HEK293 (cell line): ENCODE results near the gene ADAMTSL5.
A peak's percentile ranks its signal among the peaks of the same experiment; 100 is the strongest.

ENCODE experiments used
- CTCF ChIA-PET: fragments of 350-600 bp; formaldehyde crosslinking; extraction: SDS; loops from one replicate; lab custom pipeline; 2021; ENCODE audit warnings: antibody characterized with exemption; lab: Yijun Ruan, JAX
- POLR2A ChIA-PET: fragments of 300-600 bp; formaldehyde crosslinking; extraction: SDS; loops from one replicate; lab custom pipeline; 2020; ENCODE audit warnings: antibody characterized with exemption, inconsistent platforms; lab: Yijun Ruan, JAX
- H3K27ac ChIP-seq: fragments of 200-500 bp; sonication (Bioruptor generic); 2 replicates; pipeline ENCODE4 v1.5.1; 2014; ENCODE audit warnings: low read depth, low read length, control low read depth, inconsistent platforms; ENCODE audit errors: extremely low read depth
- H3K36me3 ChIP-seq, 2 experiments: fragments of 200-500 bp in 1 of 2; sonication (Bioruptor generic) in 1 of 2; 1 replicate in 1 of 2; 2 replicates in 1 of 2; pipeline ENCODE4 v1.5.1; 2014 to 2017; ENCODE audit warnings: inconsistent platforms in 2 of 2, low read length in 2 of 2; ENCODE audit not compliant: control insufficient read depth in 2 of 2, insufficient read depth in 1 of 2
- H3K4me1 ChIP-seq: fragments of 200-500 bp; sonication (Bioruptor generic); 2 replicates; pipeline ENCODE4 v1.5.1; 2014; ENCODE audit warnings: mild to moderate bottlenecking, low read length, inconsistent platforms; ENCODE audit not compliant: control insufficient read depth, insufficient read depth
- H3K4me3 ChIP-seq: 2 replicates; pipeline ENCODE4 v1.5.1; 2011; ENCODE audit warnings: low read depth, mild to moderate bottlenecking, control low read depth, low read length, moderate library complexity
- H3K9me3 ChIP-seq: fragments of 200-500 bp; sonication (Bioruptor generic); 2 replicates; pipeline ENCODE4 v1.5.1; 2014; ENCODE audit warnings: low read depth, low read length, inconsistent platforms; ENCODE audit not compliant: control insufficient read depth, insufficient read depth
- GLI2 ChIP-seq: fragments of 450-650 bp; formaldehyde crosslinking; IDR thresholded peaks from 2 replicates; pipeline ENCODE4; 2017; ENCODE audit warnings: missing biosample characterization, missing genetic modification characterization, low read depth, borderline replicate concordance
- GLIS2 ChIP-seq: fragments of 450-650 bp; formaldehyde crosslinking; IDR thresholded peaks from 2 replicates; pipeline ENCODE4 v1.5.1; 2016; ENCODE audit warnings: missing biosample characterization, missing genetic modification characterization
- KLF10 ChIP-seq: fragments of 450-650 bp; IDR thresholded peaks from 2 replicates; pipeline ENCODE4 v1.5.1; 2018; ENCODE audit warnings: missing biosample characterization, mild to moderate bottlenecking, missing genetic modification characterization
- KLF9 ChIP-seq: fragments of 450-650 bp; formaldehyde crosslinking; IDR thresholded peaks from 2 replicates; pipeline ENCODE4 v1.5.1; 2016; ENCODE audit warnings: missing biosample characterization, missing genetic modification characterization, low read depth
- SETDB1 ChIP-seq: IDR thresholded peaks from one replicate; pipeline ENCODE4 v1.6.1; 2017; ENCODE audit warnings: mild to moderate bottlenecking, low read length, moderate library complexity, mixed read lengths; ENCODE audit not compliant: insufficient read length
- SP3 ChIP-seq: fragments of 450-650 bp; formaldehyde crosslinking; IDR thresholded peaks from 2 replicates; pipeline ENCODE4 v1.5.1; 2016; ENCODE audit warnings: missing biosample characterization, missing genetic modification characterization
- WT1 ChIP-seq: fragments of 450-650 bp; formaldehyde crosslinking; IDR thresholded peaks from 2 replicates; pipeline ENCODE4 v1.5.1; 2016; ENCODE audit warnings: missing biosample characterization, missing genetic modification characterization
- ZBTB17 ChIP-seq: fragments of 450-650 bp; formaldehyde crosslinking; IDR thresholded peaks from 2 replicates; pipeline ENCODE4 v1.5.1; 2016; ENCODE audit warnings: missing biosample characterization, missing genetic modification characterization
- ZNF132 ChIP-seq: fragments of 450-650 bp; formaldehyde crosslinking; IDR thresholded peaks from 2 replicates; pipeline ENCODE4 v1.5.1; 2017; ENCODE audit warnings: missing biosample characterization, missing genetic modification characterization, borderline replicate concordance
- ZNF133 ChIP-seq: fragments of 450-650 bp; formaldehyde crosslinking; IDR thresholded peaks from 2 replicates; pipeline ENCODE4 v1.5.1; 2016; ENCODE audit warnings: missing biosample characterization, missing genetic modification characterization
- ZNF214 ChIP-seq: fragments of 450-650 bp; formaldehyde crosslinking; IDR thresholded peaks from 2 replicates; pipeline ENCODE4 v1.5.1; 2017; ENCODE audit warnings: missing biosample characterization, mild to moderate bottlenecking, missing genetic modification characterization, borderline replicate concordance
- ZNF274 ChIP-seq, 2 experiments: fragments of 200-500 bp in 1 of 2; fragments of 450-650 bp in 1 of 2; sonication (Bioruptor generic) in 1 of 2; formaldehyde crosslinking in 1 of 2; IDR thresholded peaks; 2 replicates each; pipeline versions ENCODE4 v1.5.1 to v1.6.1; 2014 to 2016; ENCODE audit warnings: borderline replicate concordance in 1 of 2, inconsistent platforms in 1 of 2, low read length in 1 of 2, missing biosample characterization in 1 of 2, missing genetic modification characterization in 1 of 2
- ZNF404 ChIP-seq: fragments of 450-650 bp; formaldehyde crosslinking; IDR thresholded peaks from 2 replicates; pipeline ENCODE4 v1.5.1; 2017; ENCODE audit warnings: missing biosample characterization, missing genetic modification characterization
- ZNF426 ChIP-seq: fragments of 450-650 bp; formaldehyde crosslinking; IDR thresholded peaks from 2 replicates; pipeline ENCODE4 v1.5.1; 2017; ENCODE audit warnings: missing biosample characterization, missing genetic modification characterization, mild to moderate bottlenecking, inconsistent platforms, moderate library complexity
- ZNF560 ChIP-seq: fragments of 450-650 bp; formaldehyde crosslinking; IDR thresholded peaks from 2 replicates; pipeline ENCODE4 v1.5.1; 2017; ENCODE audit warnings: missing biosample characterization, missing genetic modification characterization, borderline replicate concordance
- ZNF561 ChIP-seq: fragments of 450-650 bp; IDR thresholded peaks from 2 replicates; pipeline ENCODE4 v1.5.1; 2018; ENCODE audit warnings: missing biosample characterization, missing genetic modification characterization, borderline replicate concordance
- ZNF624 ChIP-seq: fragments of 450-650 bp; formaldehyde crosslinking; IDR thresholded peaks from 2 replicates; pipeline ENCODE4 v1.5.1; 2017; ENCODE audit warnings: missing biosample characterization, missing genetic modification characterization
- ZNF785 ChIP-seq: fragments of 450-650 bp; formaldehyde crosslinking; IDR thresholded peaks from 2 replicates; pipeline ENCODE4 v1.5.1; 2016; ENCODE audit warnings: missing biosample characterization, missing genetic modification characterization
- ZNF830 ChIP-seq: fragments of 450-650 bp; IDR thresholded peaks from 2 replicates; pipeline ENCODE4 v1.5.0; 2018; ENCODE audit warnings: missing biosample characterization, missing genetic modification characterization, low read depth, mild to moderate bottlenecking, moderate library complexity
- ZNF837 ChIP-seq: fragments of 450-650 bp; formaldehyde crosslinking; IDR thresholded peaks from 2 replicates; pipeline ENCODE4 v1.5.1; 2016; ENCODE audit warnings: missing biosample characterization, missing genetic modification characterization
- TF ChIP-seq, protein P1 (sequence below): fragments of 450-650 bp; formaldehyde crosslinking; conservative IDR thresholded peaks from 2 replicates; pipeline ENCODE4 v1.5.1; 2016; ENCODE audit warnings: low read depth, missing biosample characterization, missing genetic modification characterization
- TF ChIP-seq, protein P2 (sequence below): fragments of 450-650 bp; formaldehyde crosslinking; IDR thresholded peaks from 2 replicates; pipeline ENCODE4 v1.5.1; 2017; ENCODE audit warnings: missing biosample characterization, missing genetic modification characterization
- TF ChIP-seq, protein P3 (sequence below): fragments of 450-650 bp; formaldehyde crosslinking; IDR thresholded peaks from 2 replicates; pipeline ENCODE4 v1.5.1; 2016; ENCODE audit warnings: missing biosample characterization, missing genetic modification characterization
- TF ChIP-seq, protein P4 (sequence below): fragments of 450-650 bp; formaldehyde crosslinking; IDR thresholded peaks from 2 replicates; pipeline ENCODE4 v1.5.1; 2016; ENCODE audit warnings: missing biosample characterization, missing genetic modification characterization, low read depth
- TF ChIP-seq, protein P5 (sequence below): fragments of 450-650 bp; formaldehyde crosslinking; IDR thresholded peaks from 2 replicates; pipeline ENCODE4 v1.5.1; 2016; ENCODE audit warnings: missing biosample characterization, missing genetic modification characterization

Gene ADAMTSL5, protein sequence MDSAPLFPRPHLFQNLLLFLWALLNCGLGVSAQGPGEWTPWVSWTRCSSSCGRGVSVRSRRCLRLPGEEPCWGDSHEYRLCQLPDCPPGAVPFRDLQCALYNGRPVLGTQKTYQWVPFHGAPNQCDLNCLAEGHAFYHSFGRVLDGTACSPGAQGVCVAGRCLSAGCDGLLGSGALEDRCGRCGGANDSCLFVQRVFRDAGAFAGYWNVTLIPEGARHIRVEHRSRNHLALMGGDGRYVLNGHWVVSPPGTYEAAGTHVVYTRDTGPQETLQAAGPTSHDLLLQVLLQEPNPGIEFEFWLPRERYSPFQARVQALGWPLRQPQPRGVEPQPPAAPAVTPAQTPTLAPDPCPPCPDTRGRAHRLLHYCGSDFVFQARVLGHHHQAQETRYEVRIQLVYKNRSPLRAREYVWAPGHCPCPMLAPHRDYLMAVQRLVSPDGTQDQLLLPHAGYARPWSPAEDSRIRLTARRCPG

DNA sequence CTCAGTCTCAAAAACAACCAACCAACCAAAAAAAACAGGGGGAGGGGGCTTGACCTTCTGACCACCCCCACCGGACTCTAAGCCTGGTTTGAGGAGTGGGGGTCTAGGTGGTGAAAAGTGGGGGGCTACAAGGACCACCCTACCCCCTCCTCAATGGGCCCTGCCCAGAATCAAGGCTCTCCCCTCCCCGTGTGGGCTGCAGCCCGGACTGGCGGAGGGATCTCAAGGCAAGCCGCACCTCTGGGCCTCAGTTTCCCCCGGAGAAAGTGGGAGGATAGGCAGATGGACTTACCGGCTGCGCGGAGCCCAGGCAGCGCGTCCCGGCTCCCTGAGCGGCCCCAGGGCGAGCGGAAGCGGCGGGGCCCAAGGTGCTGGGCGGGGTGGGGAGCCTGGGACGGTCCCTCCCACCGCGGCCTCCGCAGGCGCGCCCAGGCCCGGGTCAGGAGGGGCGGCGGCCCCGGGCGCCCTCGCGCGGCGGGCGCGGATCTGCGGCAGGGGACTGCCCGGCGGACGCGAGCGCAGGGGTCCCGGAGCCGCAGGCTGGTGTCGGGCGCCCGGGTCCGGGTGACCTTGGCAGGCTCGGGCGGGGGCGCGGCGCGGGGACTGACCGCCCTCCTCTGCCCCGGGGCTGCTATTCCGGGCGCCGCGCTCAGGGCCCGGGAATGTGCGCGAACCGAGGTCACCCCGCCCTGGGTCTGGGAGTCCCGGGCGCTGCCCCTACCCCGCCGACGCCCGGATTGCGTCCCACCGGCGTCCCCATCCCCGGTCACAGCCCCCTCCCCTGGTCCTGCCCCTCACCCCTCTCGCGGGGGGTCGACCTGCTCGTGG is at the start of gene ADAMTSL5:
Gene ADAMTSL5, minus strand, starts transcription at position 349 of the 828 bp plus-strand sequence. CDS start 2,076 bp downstream, outside the sequence.
- H3K4me1 ChIP-seq: no peaks in the 10 kb centered on the region
- H3K27ac ChIP-seq: no peak within 1 kb of the TSS; the same call in 1 of the 2 replicates
- ChIA-PET CTCF (no interaction called here), POLR2A (no interaction called here)
- H3K36me3 ChIP-seq: no peaks in the 10 kb centered on the region
- H3K9me3 ChIP-seq: no peaks in the 10 kb centered on the region
- peak within 1 kb of the TSS; percentile 38 for H3K4me3 ChIP-seq
- TF ChIP-seq SETDB1 (no peak), ZNF624 (tag by site-specific recombination) (no peak), ZNF785 (no peak), KLF9 (tag by site-specific recombination) (no peak), SP3 (tag by site-specific recombination) (peak; percentile 42), GLI2 (no peak), ZNF426 (tag by site-specific recombination) (no peak), GLIS2 (tag by site-specific recombination) (no peak; the same call in 1 of the 2 replicates), KLF10 (tag by site-specific recombination) (no peak), ZNF561 (tag by site-specific recombination) (0 out of 2 replicates have a peak, but pooled peaks have one; percentile 27), ZNF274 (IDR thresholded peaks at IDR 0.05; ENCODE audit: low read length) (no peak), ZNF274 (tag by site-specific recombination; IDR thresholded peaks at IDR 0.05; ENCODE audit: borderline replicate concordance) (no peak), ZBTB17 (no peak), ZNF132 (no peak), ZNF837 (tag by site-specific recombination) (0 out of 2 replicates have a peak, but pooled peaks have one; percentile 46), WT1 (tag by site-specific recombination) (no peak), ZNF404 (tag by site-specific recombination) (no peak), ZNF830 (tag by site-specific recombination) (no peak), ZNF133 (no peak), ZNF560 (tag by site-specific recombination) (no peak), ZNF214 (tag by site-specific recombination) (no peak)
- TF ChIP-seq, protein P1, sequence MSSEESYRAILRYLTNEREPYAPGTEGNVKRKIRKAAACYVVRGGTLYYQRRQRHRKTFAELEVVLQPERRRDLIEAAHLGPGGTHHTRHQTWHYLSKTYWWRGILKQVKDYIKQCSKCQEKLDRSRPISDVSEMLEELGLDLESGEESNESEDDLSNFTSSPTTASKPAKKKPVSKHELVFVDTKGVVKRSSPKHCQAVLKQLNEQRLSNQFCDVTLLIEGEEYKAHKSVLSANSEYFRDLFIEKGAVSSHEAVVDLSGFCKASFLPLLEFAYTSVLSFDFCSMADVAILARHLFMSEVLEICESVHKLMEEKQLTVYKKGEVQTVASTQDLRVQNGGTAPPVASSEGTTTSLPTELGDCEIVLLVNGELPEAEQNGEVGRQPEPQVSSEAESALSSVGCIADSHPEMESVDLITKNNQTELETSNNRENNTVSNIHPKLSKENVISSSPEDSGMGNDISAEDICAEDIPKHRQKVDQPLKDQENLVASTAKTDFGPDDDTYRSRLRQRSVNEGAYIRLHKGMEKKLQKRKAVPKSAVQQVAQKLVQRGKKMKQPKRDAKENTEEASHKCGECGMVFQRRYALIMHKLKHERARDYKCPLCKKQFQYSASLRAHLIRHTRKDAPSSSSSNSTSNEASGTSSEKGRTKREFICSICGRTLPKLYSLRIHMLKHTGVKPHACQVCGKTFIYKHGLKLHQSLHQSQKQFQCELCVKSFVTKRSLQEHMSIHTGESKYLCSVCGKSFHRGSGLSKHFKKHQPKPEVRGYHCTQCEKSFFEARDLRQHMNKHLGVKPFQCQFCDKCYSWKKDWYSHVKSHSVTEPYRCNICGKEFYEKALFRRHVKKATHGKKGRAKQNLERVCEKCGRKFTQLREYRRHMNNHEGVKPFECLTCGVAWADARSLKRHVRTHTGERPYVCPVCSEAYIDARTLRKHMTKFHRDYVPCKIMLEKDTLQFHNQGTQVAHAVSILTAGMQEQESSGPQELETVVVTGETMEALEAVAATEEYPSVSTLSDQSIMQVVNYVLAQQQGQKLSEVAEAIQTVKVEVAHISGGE (tag by site-specific recombination): no peak
- TF ChIP-seq, protein P2, sequence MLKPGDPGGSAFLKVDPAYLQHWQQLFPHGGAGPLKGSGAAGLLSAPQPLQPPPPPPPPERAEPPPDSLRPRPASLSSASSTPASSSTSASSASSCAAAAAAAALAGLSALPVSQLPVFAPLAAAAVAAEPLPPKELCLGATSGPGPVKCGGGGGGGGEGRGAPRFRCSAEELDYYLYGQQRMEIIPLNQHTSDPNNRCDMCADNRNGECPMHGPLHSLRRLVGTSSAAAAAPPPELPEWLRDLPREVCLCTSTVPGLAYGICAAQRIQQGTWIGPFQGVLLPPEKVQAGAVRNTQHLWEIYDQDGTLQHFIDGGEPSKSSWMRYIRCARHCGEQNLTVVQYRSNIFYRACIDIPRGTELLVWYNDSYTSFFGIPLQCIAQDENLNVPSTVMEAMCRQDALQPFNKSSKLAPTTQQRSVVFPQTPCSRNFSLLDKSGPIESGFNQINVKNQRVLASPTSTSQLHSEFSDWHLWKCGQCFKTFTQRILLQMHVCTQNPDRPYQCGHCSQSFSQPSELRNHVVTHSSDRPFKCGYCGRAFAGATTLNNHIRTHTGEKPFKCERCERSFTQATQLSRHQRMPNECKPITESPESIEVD (tag by site-specific recombination): no peak
- TF ChIP-seq, protein P3, sequence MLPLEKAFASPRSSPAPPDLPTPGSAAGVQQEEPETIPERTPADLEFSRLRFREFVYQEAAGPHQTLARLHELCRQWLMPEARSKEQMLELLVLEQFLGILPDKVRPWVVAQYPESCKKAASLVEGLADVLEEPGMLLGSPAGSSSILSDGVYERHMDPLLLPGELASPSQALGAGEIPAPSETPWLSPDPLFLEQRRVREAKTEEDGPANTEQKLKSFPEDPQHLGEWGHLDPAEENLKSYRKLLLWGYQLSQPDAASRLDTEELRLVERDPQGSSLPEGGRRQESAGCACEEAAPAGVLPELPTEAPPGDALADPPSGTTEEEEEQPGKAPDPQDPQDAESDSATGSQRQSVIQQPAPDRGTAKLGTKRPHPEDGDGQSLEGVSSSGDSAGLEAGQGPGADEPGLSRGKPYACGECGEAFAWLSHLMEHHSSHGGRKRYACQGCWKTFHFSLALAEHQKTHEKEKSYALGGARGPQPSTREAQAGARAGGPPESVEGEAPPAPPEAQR (tag by site-specific recombination): no peak
- TF ChIP-seq, protein P4, sequence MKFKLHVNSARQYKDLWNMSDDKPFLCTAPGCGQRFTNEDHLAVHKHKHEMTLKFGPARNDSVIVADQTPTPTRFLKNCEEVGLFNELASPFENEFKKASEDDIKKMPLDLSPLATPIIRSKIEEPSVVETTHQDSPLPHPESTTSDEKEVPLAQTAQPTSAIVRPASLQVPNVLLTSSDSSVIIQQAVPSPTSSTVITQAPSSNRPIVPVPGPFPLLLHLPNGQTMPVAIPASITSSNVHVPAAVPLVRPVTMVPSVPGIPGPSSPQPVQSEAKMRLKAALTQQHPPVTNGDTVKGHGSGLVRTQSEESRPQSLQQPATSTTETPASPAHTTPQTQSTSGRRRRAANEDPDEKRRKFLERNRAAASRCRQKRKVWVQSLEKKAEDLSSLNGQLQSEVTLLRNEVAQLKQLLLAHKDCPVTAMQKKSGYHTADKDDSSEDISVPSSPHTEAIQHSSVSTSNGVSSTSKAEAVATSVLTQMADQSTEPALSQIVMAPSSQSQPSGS (tag by site-specific recombination): no peak
- TF ChIP-seq, protein P5, sequence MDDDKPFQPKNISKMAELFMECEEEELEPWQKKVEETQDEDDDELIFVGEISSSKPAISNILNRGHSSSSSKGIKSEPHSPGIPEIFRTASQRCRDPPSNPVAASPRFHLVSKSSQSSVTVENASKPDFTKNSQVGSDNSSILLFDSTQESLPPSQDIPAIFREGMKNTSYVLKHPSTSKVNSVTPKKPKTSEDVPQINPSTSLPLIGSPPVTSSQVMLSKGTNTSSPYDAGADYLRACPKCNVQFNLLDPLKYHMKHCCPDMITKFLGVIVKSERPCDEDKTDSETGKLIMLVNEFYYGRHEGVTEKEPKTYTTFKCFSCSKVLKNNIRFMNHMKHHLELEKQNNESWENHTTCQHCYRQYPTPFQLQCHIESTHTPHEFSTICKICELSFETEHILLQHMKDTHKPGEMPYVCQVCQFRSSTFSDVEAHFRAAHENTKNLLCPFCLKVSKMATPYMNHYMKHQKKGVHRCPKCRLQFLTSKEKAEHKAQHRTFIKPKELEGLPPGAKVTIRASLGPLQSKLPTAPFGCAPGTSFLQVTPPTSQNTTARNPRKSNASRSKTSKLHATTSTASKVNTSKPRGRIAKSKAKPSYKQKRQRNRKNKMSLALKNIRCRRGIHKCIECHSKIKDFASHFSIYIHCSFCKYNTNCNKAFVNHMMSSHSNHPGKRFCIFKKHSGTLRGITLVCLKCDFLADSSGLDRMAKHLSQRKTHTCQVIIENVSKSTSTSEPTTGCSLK (tag by site-specific recombination): no peak
